ENCODE results near the gene PLEKHG4B.

The PLEKHG4B gene

GRCh38 chr5:75331-76320 is 16.3 kb upstream of the PLEKHG4B start:
- FAIRE-seq: no peak
- no peak for DNase-seq (ENCODE audit: insufficient read length, low spot score)

DNA sequence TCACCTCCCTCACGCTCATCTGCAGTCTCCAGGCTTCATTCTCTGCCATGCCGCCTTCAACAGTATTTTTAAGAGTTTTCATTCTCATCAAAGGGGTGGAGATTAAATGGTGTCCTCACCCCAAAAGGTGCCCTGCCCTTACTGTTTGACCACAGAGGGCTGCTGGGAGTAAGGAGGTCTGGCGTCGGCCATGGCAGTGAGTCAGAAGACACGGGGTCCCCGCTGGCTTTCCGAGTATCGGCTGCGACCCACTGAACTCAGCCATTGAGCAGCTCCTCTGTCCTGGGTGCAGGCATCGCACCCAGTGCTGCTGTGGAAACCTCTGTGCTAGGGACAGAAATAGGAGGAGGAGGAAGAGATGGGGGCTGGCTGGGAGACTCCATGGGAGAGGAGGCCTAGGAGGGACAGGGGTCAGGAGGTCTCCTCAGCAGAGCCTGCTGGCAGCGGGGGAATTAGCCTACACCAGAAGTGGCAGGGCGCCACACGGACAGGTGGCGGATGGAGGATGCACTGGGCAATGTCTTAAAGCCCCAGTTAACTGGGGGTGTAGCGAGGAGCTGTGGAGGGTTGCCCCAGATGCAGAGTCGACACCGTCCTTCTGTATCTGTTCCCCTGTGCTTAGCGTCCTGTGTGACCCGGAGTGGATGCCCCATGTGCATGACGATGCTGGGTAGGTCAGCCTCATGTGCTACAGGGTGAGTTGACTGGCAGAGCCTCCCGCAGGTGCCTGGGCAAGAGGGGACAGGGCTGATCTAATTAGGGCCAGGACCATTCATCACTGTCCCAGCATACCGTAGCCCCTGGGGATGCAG is 15.4 kb upstream of the PLEKHG4B start:
- no peak for FAIRE-seq
- DNase-seq (ENCODE audit: insufficient read length, low spot score): no peak

DNA sequence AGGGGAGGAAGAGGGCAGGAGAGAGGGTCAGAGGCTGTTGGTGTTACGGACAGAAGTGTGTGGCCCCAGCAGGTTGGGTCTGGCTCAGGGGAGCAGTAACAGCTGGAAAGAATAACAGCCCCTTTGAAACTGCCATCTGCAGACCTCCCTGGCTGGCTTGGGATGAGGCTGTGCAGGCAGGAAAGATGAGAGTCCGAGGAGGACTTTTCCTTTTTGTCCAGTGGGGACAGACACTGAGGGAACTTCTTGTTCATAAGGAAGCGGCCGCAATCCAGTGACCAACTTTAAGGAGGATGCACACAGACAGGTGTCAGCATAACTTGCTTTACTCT is 14.8 kb upstream of the PLEKHG4B start:
- no peak for FAIRE-seq
- DNase-seq (ENCODE audit: insufficient read length, low spot score): no peak

GRCh38 chr5:77546-77945 is 14.4 kb upstream of the PLEKHG4B start:
- no peak for FAIRE-seq
- DNase-seq (ENCODE audit: insufficient read length, low spot score): no peak

GRCh38 chr5:77957-78804 is 13.8 kb upstream of the PLEKHG4B start:
- DNase-seq (ENCODE audit: insufficient read length, low spot score) (no peak), FAIRE-seq (no peak)

GRCh38 chr5:78805-79149 is 13.2 kb upstream of the PLEKHG4B start:
- no peak for FAIRE-seq

GRCh38 chr5:79263-79662 is 12.7 kb upstream of the PLEKHG4B start:
- DNase-seq (ENCODE audit: insufficient read length, low spot score) (no peak), FAIRE-seq (no peak)

More at GRCh38 chr5:78805-79149, 13.2 kb upstream of the PLEKHG4B start:
- no peak for DNase-seq (ENCODE audit: insufficient read length, low spot score)

DNA sequence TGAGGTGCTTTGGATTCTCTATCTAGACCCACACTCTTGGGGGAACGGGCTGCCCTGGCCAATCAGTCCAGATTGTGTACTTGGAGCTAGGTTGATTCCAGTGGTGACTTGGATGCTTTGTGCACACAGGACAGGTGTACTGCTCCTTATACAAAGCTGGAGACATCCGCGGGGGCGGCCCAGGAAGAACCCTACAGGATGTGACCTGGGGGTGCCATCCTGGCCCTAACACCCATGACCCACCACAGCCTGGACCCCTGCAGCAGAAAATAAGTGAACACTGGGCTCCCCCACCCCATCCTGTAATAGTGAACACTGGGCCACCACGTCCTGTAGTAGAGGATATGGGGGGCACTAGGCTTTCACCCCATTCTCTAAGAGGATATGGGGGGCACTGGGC is 12.1 kb upstream of the PLEKHG4B start:
- DNase-seq (ENCODE audit: insufficient read length, low spot score) (no peak), FAIRE-seq (no peak)

- FAIRE-seq (no peak), DNase-seq (ENCODE audit: insufficient read length, low spot score) (no peak)
These were observed 10.5 kb upstream of the PLEKHG4B start for GRCh38 chr5:81391-82021.

GRCh38 chr5:82097-82496 is 9.9 kb upstream of the PLEKHG4B start:
- no peak for DNase-seq (ENCODE audit: insufficient read length, low spot score)
- FAIRE-seq: no peak

DNA sequence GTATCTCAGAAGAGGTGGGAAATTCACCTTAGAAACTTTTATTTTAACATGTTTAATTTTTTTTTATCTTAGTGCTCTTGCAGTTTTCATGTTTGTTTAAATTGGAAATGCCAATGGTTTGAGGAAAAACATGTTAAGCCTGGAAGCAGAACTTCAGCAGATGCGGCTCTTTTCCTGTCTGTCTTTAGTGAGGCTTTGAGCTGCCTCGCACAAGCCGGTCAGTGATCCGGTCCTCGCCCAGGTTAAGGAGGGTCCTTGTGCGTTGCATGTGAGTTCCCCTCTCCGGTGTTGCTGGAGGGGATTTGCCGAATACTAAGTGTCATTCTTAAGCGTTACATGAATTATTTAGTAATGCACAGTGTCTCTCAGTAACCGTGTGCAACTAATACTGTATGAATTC is 9.4 kb upstream of the PLEKHG4B start:
- DNase-seq (ENCODE audit: insufficient read length, low spot score) (no peak), FAIRE-seq (no peak)

DNA sequence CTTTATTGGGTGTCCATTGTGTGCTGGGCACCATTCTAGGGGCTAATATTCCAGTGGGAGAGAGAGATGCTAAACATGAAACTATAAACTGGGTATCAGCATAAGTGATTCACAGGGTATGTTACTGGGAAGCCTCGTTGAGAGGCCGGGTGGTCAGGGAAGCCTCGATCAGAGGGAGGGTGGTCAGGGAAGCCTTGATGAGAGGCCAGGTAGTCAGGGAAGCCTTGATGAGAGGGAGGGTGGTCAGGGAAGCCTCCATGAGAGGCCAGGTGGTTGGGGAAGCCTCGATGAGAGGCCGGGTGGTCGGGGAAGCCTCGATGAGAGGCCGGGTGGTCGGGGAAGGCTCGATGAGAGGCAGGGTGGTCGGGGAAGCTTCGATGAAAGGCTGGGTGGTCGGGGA is 8.9 kb upstream of the PLEKHG4B start:
- FAIRE-seq: no peak

DNA sequence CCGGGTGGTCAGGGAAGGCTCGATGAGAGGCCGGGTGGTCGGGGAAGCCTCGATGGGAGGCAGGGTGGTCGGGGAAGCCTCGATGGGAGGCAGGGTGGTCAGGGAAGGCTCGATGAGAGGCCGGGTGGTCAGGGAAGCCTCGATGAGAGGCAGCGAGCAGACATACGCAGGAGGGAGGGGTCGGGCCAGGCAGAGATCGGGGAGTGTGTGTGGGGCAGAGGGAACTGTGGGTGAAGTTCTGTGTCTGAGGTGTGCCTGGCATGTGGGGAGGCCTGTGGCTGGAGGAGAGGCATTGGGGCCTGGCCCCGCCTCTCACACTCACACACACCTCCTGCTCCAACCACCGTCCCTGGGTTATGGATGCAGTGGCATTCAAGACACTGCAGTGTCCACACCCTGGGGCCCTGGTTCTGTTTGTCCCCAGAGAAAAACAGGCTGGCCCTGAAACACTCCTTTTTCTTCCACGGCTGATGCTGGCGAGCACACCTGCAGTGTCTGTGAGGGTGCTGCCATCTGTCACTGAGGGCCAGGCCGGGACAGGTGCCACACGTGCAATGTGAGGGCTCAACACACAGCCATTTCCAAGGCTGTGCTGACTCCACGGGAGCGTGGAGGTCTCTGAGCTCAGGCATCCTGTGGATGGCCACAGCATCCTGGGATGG is 6.5 kb upstream of the PLEKHG4B start:
- no peak for FAIRE-seq
- DNase-seq (ENCODE audit: insufficient read length, low spot score): no peak

More for the DNA sequence above, 8.9 kb upstream of the PLEKHG4B start:
- no peak for DNase-seq (ENCODE audit: insufficient read length, low spot score)

DNA sequence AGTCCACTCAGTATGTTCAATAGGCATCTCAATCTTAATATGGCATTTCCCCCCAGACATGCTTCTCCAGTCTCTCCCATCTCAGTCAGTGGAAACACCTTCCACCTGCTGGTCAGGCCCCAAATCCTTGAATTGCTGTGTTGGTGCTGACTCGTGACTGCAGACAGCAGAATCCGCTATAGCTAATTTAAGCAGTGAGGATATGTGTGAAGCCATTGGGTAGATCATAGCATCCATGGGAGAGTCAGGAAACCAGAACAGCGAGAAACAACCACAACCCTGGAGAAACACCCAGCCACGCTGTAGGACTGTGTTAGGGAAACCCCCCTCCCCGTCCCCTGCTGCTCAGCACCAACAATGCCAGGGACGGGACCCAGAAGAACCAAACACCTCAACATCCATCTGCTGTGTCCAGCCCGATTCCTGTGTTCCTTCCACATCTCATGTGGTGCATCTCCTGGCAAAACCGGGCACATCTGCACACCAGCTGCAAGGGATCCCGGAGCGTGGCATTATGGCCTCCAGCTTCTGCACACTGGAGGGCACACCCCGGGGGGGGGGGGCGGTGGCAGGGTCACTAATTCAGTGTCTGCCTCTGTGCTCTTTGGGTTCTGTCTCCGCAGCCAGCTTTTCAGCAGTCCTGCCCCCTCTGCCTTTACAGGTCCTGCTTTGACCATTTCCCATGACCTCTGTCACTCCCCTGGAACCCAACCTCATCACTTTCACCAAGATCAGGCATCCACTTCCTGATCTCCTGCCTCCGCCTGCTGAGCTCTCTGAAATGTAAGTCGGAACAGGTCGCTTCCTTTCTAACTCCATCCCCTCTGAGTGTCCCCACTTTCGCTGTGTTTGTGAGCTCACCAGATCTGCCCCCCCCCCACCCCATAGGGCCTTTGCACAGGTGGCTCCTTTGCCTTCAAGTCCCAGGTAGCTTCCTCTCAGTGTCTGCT is 2.4 kb upstream of the PLEKHG4B start:
- DNase-seq (ENCODE audit: insufficient read length, low spot score) (no peak), FAIRE-seq (no peak)

- DNase-seq (ENCODE audit: insufficient read length, low spot score) (no peak), FAIRE-seq (no peak)
These were observed 1.1 kb upstream of the PLEKHG4B start for GRCh38 chr5:90590-91547.

GRCh38 chr5:92401-93220 is 643 bp downstream of the PLEKHG4B start:
- FAIRE-seq (no peak), DNase-seq (ENCODE audit: insufficient read length, low spot score) (no peak)

All from GM19239 (cell line).